Body of pancreas (tissue), 4 donors: ENCODE measurements around the gene CD164L2. TPM values are rescaled to one million over a fixed set of nuclear protein-coding genes. Genes with fewer than 3 reads are reported as not detected.

ENCODE experiments used
- ATAC-seq: fragments of 150-250 bp; one replicate; pipeline ENCODE4 v1.9.1; 2016
- DNase-seq, 4 donors: peaks; one replicate each; pipeline ENCODE4 v3.0.0-alpha.2; 2019
- H3K27ac ChIP-seq, 4 donors: fragments of 200-600 bp; sonication (generic); 1 replicate in 3 of 4; 2 replicates in 1 of 4; pipeline versions ENCODE4 v1.5.1 to v1.6.1; 2016 to 2019; ENCODE audit warnings: mild to moderate bottlenecking in 1 of 4, mixed read lengths in 1 of 4, moderate library complexity in 1 of 4
- H3K27me3 ChIP-seq, 2 donors: fragments of 200-600 bp; sonication (generic); one replicate each; pipeline ENCODE4 v1.6.0; 2016; ENCODE audit warnings: mild to moderate bottlenecking in 1 of 2
- H3K36me3 ChIP-seq, 2 donors: fragments of 200-600 bp; sonication (generic); replicated peaks in 1 of 2; 2 replicates each; pipeline ENCODE4 v1.5.1; 2016; ENCODE audit warnings: low read depth in 2 of 2; ENCODE audit not compliant: insufficient read depth in 1 of 2
- H3K4me1 ChIP-seq: fragments of 200-600 bp; sonication (generic); one replicate; pipeline ENCODE4 v1.6.0; 2016
- H3K4me3 ChIP-seq, 2 donors: fragments of 200-600 bp; sonication (generic); 1 replicate in 1 of 2; 2 replicates in 1 of 2; pipeline ENCODE4 v1.5.1; 2016 to 2019
- H3K9me3 ChIP-seq, 3 donors: fragments of 200-600 bp; sonication (generic); 1 replicate in 2 of 3; 2 replicates in 1 of 3; pipeline ENCODE4 v1.5.1; 2016
- POLR2A ChIP-seq, 3 donors: fragments of 450-650 bp; IDR thresholded peaks; one replicate each; pipeline ENCODE4 v1.6.1; 2016; ENCODE audit warnings: antibody characterized with exemption in 3 of 3, mild to moderate bottlenecking in 2 of 3
- WGBS, 2 donors: methylation state at CpG; one replicate each; pipeline ENCODE4 v1.1.5; 2017; 5-methylcytosine and 5-hydroxymethylcytosine counted together
- intact Hi-C: fragments of 100-400 bp; cut with DNase I; formaldehyde crosslinking; loops from one replicate; pipeline ENCODE4 v1.15.1; 2023
- total RNA-seq, 2 donors: library from RNA; depleted of rRNA; stranded (reverse); fragments of >200 nt; gene quantifications; one replicate each; pipeline ENCODE4 v1.1.0, GENCODE V29; 2016
- TF ChIP-seq, protein P1 (sequence below), 7 experiments: fragments of 450-650 bp in 4 of 7; fragments of 200-600 bp in 3 of 7; sonication (generic) in 3 of 7; IDR thresholded peaks; one replicate each; pipeline ENCODE4 v1.5.1; 2016 to 2019; ENCODE audit warnings: antibody characterized with exemption in 7 of 7

CD164L2 gene
- total RNA-seq, 2 donors from 2014 or later, result 1.3 TPM; not detected in 1

DNA sequence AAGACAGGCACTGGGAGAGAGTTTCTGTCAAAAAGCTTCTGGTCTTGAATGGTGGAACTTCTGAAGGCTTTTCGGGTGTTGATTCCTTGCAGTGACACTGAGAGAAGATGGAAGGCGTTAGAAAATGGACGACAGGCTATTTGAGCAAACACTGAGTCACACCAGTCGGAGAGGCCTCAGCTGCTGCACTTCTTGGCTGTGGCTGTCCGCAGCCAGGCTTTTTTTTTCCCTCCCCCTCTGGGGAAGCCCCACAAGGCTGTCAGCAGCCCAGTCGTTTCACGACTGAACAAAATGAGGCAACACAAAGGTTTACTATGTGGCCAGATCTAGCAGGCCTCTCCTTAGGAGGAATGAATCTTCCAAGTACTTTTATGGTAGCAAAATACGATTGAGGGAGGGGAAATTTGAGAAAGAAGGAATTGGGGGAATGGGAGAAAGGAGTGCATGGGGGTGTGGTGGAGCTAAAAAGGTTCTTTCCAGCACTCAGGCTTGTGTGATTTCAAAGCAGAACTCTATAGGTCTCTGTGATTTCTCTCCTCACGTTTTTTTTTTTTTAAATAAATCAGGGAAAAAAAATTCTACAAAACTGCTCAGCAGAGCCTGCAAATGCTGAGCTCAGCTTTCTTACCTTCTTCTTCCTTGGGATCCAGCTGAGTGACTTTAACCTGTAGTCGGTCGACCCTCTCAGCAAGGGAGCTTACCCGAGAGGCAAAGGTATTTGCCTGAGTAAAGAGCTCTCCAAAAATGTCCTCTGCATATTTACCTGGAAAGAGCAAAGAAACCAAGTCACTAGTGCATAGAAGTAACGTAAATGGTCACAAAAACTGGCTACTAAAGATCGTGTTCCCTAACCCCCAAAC, 35.4 kb upstream of the CD164L2 start:
- WGBS, 2 donors, result 45 to 47% methylated on average over 14 of the region's 14 CpGs
- Histone ChIP-seq H3K36me3 (peaks cover 0 to 9% of the 10 kb centered on the region in 2 donors), H3K27me3 (no peaks in the 10 kb centered on the region)

DNA sequence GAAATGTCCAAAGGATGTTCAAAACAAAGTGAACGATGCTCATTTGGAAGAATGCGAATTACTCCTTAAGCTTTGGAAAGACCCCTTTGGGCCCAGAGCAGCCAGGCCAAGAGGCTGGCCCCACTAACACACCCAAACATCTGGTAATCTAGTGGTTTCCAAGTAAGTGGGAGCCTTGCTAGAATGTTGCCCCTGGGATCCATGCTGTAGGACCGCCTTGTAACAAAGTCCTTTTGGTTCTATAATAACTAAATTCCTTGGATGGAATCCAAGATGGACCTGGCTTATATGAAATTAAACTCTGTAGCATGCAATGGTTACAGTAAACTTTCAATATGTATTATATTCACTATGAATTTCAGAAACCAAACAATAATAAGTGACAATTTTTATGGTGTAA, 34.6 kb upstream of the CD164L2 start:
- no peaks in the 10 kb centered on the region for H3K27me3 ChIP-seq
- DNase-seq (no peak), ATAC-seq (no peak)
- H3K27ac ChIP-seq, result peak overlapping the region in 2 of 4 donors; percentile 10 to 63
- 84 to 90% methylated on average over 3 of the region's 3 CpGs for WGBS, 2 donors
- peaks cover 17% of the 10 kb centered on the region for H3K4me1 ChIP-seq
- intact Hi-C loops, result loop anchor here (10.0 kb wide), 1 partner anchor 197 kb away; no protein-coding TSS in a partner anchor
- no peak overlapping the region for H3K4me3 ChIP-seq
- no peaks in the 10 kb centered on the region for H3K9me3 ChIP-seq
- peaks cover under 1 to 10% of the 10 kb centered on the region in 2 donors for H3K36me3 ChIP-seq
- TF ChIP-seq POLR2A (IDR thresholded peaks at IDR 0.05), result no peak
- TF ChIP-seq, protein P1, sequence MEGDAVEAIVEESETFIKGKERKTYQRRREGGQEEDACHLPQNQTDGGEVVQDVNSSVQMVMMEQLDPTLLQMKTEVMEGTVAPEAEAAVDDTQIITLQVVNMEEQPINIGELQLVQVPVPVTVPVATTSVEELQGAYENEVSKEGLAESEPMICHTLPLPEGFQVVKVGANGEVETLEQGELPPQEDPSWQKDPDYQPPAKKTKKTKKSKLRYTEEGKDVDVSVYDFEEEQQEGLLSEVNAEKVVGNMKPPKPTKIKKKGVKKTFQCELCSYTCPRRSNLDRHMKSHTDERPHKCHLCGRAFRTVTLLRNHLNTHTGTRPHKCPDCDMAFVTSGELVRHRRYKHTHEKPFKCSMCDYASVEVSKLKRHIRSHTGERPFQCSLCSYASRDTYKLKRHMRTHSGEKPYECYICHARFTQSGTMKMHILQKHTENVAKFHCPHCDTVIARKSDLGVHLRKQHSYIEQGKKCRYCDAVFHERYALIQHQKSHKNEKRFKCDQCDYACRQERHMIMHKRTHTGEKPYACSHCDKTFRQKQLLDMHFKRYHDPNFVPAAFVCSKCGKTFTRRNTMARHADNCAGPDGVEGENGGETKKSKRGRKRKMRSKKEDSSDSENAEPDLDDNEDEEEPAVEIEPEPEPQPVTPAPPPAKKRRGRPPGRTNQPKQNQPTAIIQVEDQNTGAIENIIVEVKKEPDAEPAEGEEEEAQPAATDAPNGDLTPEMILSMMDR (IDR thresholded peaks at IDR 0.05), result no peak

More for the DNA sequence above, 35.4 kb upstream of the CD164L2 start:
- Histone ChIP-seq H3K27ac (peak overlapping the region in 3 of 4 donors; percentile 10 to 63 (median 35)), H3K4me3 (no peak overlapping the region), H3K4me1 (peaks cover 17% of the 10 kb centered on the region), H3K9me3 (no peaks in the 10 kb centered on the region)
- ATAC-seq, result peak; percentile 67
- DNase-seq, result peak in 3 of 4 donors; percentile 52 to 86 (median 79)
- intact Hi-C loops, result loop anchor here (10.0 kb wide), 1 partner anchor 196 kb away; no protein-coding TSS in a partner anchor
- TF ChIP-seq, protein P1 (IDR thresholded peaks at IDR 0.05), result no peak
- no peak for TF ChIP-seq POLR2A (IDR thresholded peaks at IDR 0.05)

DNA sequence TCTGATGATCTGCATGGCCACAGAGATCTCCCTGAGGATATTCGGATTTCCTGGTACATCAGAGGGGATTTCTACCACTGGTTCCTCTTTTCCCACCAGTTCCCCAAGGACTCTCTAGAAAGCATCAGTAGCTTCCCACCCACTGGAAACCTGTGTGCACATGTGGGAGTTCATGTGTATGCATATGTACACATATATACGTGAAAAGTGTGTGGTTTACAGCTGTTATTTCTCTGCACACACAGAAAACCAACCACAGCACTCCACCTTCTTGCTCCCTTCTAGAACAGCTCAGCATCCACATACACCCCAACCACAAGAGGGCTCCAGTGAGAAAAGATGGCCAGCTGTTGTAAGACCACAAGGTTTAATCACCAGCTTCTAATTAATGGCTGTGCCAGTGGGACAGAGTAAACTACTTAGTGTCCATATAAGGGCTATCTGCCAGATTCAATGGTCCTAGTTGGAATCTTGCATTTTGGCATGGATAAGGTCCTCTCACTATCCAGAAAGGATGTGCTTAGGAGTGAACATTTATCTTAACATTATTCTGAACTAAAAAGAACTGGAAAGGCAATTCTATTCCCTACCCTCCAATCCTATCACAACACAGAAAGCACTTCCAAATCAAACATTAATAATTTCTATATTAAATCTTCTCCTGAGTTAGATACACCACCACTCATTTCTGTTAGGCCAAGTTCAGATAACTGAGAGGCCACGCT, 33.4 kb upstream of the CD164L2 start:
- Histone ChIP-seq H3K4me3 (no peak overlapping the region), H3K4me1 (peaks cover 17% of the 10 kb centered on the region), H3K36me3 (peaks cover 7 to 13% of the 10 kb centered on the region in 2 donors), H3K9me3 (no peaks in the 10 kb centered on the region), H3K27ac (no peak overlapping the region), H3K27me3 (no peaks in the 10 kb centered on the region)
- DNase-seq (peak in 2 of 4 donors; percentile 45 to 64), ATAC-seq (no peak)
- intact Hi-C loops, result loop anchor here (10.0 kb wide), 1 partner anchor 198 kb away; no protein-coding TSS in a partner anchor
- WGBS, 2 donors, result 64 to 75% methylated on average over 3 of the region's 3 CpGs
- TF ChIP-seq, protein P1 (IDR thresholded peaks at IDR 0.05), result peak in 6 of 7 experiments; percentile 20 to 55 (median 50)
- TF ChIP-seq POLR2A (IDR thresholded peaks at IDR 0.05), result no peak

DNA sequence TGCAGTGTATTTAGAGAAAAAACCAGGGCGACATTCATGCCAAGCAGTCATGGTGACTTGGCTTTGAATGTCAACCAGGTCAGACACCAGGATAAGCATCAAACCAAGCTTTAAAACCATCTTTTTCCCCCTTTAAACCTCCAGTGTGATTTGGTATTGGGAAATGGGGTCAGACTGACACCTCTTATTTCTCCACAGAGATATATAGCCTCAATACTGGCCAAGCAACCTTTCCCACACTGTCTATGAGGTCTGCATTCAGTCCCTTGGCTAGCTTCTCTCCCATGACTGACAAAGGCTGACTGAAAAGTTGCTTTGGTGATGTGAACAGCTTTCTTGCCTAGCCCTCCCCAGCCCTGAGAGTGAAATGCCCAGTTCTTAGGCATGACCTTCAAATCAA, 31.0 kb upstream of the CD164L2 start:
- TF ChIP-seq POLR2A (IDR thresholded peaks at IDR 0.05), result no peak
- TF ChIP-seq, protein P1 (IDR thresholded peaks at IDR 0.05), result no peak
- ATAC-seq (no peak), DNase-seq (no peak)
- peaks cover 20 to 29% of the 10 kb centered on the region in 2 donors for H3K36me3 ChIP-seq
- H3K4me3 ChIP-seq, result no peak overlapping the region
- intact Hi-C loops, result loop anchor here (10.0 kb wide), 1 partner anchor 201 kb away; no protein-coding TSS in a partner anchor
- H3K27me3 ChIP-seq, result no peaks in the 10 kb centered on the region
- no peak overlapping the region for H3K27ac ChIP-seq
- WGBS, 2 donors, result 92 to 93% methylated on average over 1 of the region's 1 CpG
- peaks cover 17% of the 10 kb centered on the region for H3K4me1 ChIP-seq
- no peaks in the 10 kb centered on the region for H3K9me3 ChIP-seq
